HG03457 (cell line): ENCODE measurements around the gene IVD.

Source experiments
- ATAC-seq: cut with Tn5 transposase; IDR thresholded peaks from one replicate; pipeline ENCODE4 v1.9.1; 2021; ENCODE audit warnings: moderate number of reproducible peaks; ENCODE audit not compliant: unreplicated experiment

Gene IVD

DNA sequence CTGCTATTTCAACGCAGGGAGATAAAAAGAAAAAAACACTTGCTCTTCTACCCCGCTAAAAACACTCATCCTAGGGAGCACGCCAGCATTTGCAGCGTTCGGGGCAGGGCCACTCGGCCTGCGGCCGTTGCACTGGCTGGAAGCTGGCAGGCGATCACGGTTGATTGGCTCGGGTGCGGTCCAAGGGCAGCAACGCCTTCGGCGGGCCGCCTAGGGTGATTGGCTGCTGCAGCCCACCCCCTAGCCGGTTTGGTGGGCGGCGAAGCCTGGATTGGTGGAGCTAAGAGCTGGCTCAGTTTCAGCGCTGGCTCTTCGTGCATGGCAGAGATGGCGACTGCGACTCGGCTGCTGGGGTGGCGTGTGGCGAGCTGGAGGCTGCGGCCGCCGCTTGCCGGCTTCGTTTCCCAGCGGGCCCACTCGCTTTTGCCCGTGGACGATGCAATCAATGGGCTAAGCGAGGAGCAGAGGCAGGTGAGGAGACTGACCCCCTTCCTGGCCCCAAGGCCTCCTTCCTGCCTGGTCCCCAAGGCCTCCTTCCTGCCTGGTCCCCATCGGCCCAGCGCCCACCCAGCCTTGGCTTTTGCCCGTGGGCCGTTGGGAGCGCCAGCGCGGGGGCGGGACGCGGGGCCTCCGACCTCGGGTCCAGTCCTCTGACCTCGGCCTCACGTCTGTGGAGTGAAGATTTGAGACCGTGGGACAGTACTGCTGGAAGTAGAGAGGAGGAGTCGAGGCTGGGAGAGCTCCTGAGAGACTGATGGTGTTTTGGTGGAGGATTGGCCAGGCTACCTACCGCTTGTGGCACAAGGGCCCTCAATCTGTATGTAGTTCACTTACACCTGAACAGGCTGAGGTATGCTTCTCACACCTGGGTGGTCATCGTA is at the start of gene IVD:
Gene IVD, plus strand, starts transcription at position 295 of the 881 bp plus-strand sequence. Its CDS starts 33 bp downstream, at position 328.
- peak; percentile 78 for ATAC-seq

DNA sequence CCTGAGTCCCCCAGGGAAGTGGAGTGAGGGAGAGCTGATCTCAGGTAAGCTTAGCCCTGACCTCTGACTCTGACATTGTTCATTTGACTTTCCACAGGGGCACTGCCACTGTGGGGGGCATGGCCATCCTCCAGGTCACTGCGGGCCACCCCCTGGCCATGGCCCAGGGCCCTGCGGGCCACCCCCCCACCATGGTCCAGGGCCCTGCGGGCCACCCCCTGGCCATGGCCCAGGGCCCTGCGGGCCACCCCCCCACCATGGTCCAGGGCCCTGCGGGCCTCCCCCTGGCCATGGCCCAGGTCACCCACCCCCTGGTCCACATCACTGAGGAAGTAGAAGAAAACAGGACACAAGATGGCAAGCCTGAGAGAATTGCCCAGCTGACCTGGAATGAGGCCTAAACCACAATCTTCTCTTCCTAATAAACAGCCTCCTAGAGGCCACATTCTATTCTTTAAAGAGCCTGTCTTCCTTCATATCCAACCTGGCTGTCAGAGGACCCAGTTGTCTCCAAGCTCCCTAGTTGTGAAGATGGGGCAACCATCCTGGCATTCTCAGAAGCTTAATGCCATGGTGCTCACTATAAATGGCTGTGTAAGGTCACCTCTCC is 49.5 kb upstream of the IVD start:
- ATAC-seq = no peak

GRCh38 chr15:40357246-40357645 is 48.3 kb upstream of the IVD start:
- no peak for ATAC-seq

GRCh38 chr15:40357723-40358470 is 47.7 kb upstream of the IVD start, which contains the start of gene DISP2:
Gene DISP2 (plus strand): TSS chr15:40358219. CDS start chr15:40358322, 103 bp downstream.
- ATAC-seq = peak; percentile 50

GRCh38 chr15:40358471-40359353 is 46.9 kb upstream of the IVD start:
- no peak for ATAC-seq

DNA sequence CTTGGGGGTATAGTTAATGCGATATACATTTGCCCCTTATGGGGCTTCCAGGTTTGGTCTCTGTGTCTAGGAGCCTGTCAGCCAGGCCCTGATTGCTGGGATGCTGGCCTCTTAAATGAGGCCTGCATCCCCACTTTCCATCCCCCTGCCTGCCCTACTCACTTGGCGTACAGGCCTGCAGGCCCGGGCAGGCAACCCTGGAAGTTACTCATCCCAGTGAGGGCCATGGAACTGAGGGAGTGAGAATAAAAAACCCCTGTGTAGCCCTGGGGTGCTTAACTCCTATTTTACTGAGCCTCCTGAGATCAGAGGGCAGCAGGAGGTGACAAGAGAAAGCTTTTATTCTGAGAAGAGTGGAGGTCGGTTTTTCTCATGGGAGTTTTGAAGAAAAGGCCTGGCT is 45.6 kb upstream of the IVD start:
- no peak for ATAC-seq

DNA sequence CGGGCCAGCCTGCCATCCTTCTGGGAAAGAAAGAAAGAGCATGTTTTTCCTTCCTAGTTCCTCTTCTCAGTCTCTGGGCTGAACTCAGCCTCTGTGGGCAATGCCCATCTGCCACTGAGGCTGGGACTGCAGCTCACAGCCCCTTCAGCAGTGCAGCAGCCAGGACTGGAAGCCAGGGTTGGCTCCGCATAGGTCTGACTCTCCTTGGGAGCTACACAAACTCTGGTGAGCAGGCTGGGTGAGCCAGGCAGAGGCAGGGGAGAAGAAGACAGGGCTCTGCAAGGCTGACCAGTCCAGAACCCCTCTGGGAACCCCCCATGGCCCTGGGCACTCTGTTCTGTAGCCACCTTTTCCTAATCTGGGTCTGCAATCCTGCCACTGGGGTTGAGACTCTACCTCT is 44.0 kb upstream of the IVD start:
- no peak for ATAC-seq

DNA sequence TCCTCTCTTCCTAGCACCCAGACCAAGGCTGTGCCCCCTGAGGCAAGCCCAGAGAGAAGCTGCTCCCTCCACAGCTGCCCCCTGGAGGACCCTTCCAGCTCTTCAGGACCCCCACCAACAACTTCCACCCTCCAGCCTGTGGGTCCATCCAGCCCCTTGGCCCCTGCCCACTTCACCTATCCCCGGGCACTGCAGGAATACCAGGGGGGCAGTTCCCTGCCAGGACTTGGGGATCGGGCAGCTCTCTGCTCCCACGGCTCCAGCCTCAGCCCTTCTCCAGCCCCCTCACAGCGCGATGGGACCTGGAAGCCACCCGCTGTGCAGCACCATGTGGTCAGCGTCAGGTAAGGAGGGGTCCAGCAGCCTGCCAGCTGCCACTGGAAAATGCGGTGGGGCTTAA is 42.0 kb upstream of the IVD start:
- ATAC-seq = no peak

- ATAC-seq = no peak
Observed at GRCh38 chr15:40364251-40364650, 41.3 kb upstream of the IVD start.

DNA sequence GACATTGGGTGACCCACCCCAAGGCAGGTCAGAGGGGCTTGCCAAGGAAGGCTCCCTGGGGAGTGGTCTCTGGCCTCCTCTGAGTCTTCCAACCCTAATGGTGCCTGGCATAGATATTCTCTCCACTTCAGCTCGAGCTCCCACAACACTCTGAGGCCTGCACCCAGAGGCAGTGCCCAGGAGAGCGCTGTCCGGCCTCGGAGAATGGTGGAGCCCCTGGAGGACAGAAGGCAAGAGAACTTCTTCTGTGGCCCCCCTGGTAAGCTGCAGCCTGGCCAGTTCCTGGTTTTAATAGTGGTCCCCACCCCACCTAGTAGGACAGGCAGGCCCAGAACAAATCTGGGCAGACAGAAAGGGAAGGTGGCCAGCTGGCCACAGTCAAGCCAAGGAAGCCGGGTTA is 40.6 kb upstream of the IVD start:
- no peak for ATAC-seq

- no peak for ATAC-seq
Observed at GRCh38 chr15:40365624-40366456, 39.8 kb upstream of the IVD start.

- ATAC-seq = no peak
Observed at GRCh38 chr15:40366457-40367370, 38.9 kb upstream of the IVD start.

- ATAC-seq = no peak
Observed at GRCh38 chr15:40367371-40367685, 38.3 kb upstream of the IVD start.

DNA sequence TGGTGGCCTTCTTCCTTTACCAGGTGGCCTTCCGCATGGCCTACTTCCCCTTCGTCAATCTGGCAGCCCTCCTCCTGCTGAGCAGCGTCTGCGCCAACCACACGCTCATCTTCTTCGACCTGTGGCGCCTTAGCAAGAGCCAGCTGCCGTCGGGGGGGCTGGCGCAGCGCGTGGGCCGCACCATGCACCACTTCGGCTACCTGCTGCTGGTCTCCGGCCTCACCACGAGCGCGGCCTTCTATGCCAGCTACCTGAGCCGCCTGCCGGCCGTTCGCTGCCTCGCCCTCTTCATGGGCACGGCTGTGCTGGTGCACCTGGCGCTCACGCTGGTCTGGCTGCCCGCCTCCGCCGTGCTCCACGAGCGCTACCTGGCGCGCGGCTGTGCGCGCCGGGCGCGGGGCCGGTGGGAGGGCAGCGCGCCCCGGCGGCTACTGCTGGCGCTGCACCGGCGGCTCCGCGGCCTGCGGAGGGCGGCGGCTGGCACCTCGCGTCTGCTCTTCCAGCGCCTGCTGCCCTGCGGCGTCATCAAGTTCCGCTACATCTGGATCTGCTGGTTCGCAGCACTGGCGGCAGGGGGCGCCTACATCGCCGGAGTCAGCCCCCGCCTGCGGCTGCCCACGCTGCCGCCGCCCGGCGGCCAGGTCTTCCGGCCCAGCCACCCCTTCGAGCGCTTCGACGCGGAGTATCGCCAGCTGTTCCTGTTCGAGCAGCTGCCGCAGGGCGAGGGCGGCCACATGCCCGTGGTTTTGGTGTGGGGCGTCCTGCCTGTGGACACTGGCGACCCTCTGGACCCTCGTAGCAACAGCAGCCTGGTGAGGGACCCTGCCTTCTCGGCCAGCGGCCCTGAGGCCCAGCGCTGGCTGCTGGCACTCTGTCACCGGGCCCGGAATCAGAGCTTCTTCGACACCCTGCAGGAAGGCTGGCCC is 37.6 kb upstream of the IVD start:
- peak; percentile 47 for ATAC-seq

DNA sequence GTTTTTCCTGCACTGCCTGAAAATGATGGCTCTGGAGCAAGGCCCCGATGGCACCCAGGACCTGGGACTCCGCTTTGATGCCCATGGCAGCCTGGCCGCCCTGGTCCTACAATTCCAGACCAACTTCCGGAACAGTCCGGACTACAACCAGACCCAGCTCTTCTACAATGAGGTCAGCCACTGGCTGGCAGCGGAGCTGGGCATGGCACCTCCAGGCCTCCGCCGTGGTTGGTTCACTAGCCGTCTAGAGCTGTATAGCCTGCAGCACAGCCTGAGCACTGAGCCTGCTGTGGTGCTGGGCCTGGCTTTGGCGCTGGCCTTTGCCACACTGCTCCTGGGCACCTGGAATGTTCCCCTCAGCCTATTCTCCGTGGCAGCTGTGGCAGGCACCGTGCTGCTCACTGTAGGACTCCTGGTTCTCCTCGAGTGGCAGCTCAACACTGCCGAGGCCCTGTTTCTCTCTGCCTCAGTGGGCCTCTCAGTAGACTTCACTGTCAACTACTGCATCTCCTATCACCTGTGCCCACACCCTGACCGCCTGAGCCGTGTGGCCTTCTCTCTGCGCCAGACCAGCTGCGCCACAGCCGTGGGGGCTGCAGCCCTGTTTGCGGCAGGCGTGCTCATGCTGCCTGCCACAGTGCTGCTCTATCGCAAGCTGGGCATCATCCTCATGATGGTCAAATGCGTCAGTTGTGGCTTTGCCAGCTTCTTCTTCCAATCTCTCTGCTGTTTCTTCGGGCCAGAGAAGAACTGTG is 36.7 kb upstream of the IVD start:
- no peak for ATAC-seq

GRCh38 chr15:40369474-40369869 is 36.1 kb upstream of the IVD start:
- ATAC-seq = no peak

- no peak for ATAC-seq
Observed at GRCh38 chr15:40369971-40370370, 35.6 kb upstream of the IVD start.
